ENCODE data around the gene FAU.

Gene FAU

GRCh38 chr11:65134240-65134951 is 12.5 kb upstream of the FAU start, which contains the start of gene SYVN1 (continued):
- 0 out of 2 replicates have a peak, but pooled peaks have one; percentile 38 for TF ChIP-seq PBX3 (CRISPR knock-in tag; IDR thresholded peaks at IDR 0.05)
- no peak for TF ChIP-seq MEIS1 (CRISPR knock-in tag; IDR thresholded peaks at IDR 0.05; ENCODE audit: borderline replicate concordance)
- no peak for TF ChIP-seq ZBTB8A (tag by site-specific recombination; IDR thresholded peaks at IDR 0.05)
- no peak for TF ChIP-seq ZNF514 (tag by site-specific recombination; IDR thresholded peaks at IDR 0.05)
- TF ChIP-seq CTCF (tag by site-specific recombination; IDR thresholded peaks at IDR 0.05), result no peak
- no peak for TF ChIP-seq ZNF548 (tag by site-specific recombination; IDR thresholded peaks at IDR 0.05)
- peak; percentile 46; the same call in 1 of the 2 replicates for TF ChIP-seq ZNF335 (tag by site-specific recombination; conservative IDR thresholded peaks at IDR 0.05)
- no peak; the same call in 1 of the 2 replicates for TF ChIP-seq ZNF843 (tag by site-specific recombination; IDR thresholded peaks at IDR 0.05)
- TF ChIP-seq ZNF629 (tag by site-specific recombination; IDR thresholded peaks at IDR 0.05), result peak; percentile 82
- no peak for TF ChIP-seq ZNF707 (tag by site-specific recombination; IDR thresholded peaks at IDR 0.05)
- no peak for TF ChIP-seq ZNF488 (tag by site-specific recombination; IDR thresholded peaks at IDR 0.05)
- TF ChIP-seq KLF7 (tag by site-specific recombination; IDR thresholded peaks at IDR 0.05; ENCODE audit: borderline replicate concordance), result no peak; the same call in 1 of the 2 replicates
- TF ChIP-seq ZNF202 (tag by site-specific recombination; IDR thresholded peaks at IDR 0.05; ENCODE audit: borderline replicate concordance), result no peak
- TF ChIP-seq ZNF184 (tag by site-specific recombination; IDR thresholded peaks at IDR 0.05), result no peak
- peak; percentile 70 for TF ChIP-seq ZNF24 (tag by site-specific recombination; IDR thresholded peaks at IDR 0.05)
- TF ChIP-seq ZNF175 (tag by site-specific recombination; IDR thresholded peaks at IDR 0.05), result no peak
- TF ChIP-seq HOXD13 (CRISPR knock-in tag; IDR thresholded peaks at IDR 0.05; ENCODE audit: borderline replicate concordance), result no peak
- no peak for TF ChIP-seq ZNF354C (tag by site-specific recombination; IDR thresholded peaks at IDR 0.05; ENCODE audit: borderline replicate concordance, low read depth)
- peak; percentile 52; the same call in 1 of the 2 replicates for TF ChIP-seq ZBTB6 (tag by site-specific recombination; IDR thresholded peaks at IDR 0.05)
- TF ChIP-seq KLF8 (tag by site-specific recombination; IDR thresholded peaks at IDR 0.05), result peak; percentile 83; the same call in 1 of the 2 replicates
- no peak for TF ChIP-seq ZNF791 (tag by site-specific recombination; IDR thresholded peaks at IDR 0.05)
- TF ChIP-seq ZNF23 (tag by site-specific recombination; IDR thresholded peaks at IDR 0.05; ENCODE audit: borderline replicate concordance), result no peak
- TF ChIP-seq ZNF785 (tag by site-specific recombination; IDR thresholded peaks at IDR 0.05), result no peak
- no peak; the same call in 1 of the 2 replicates for TF ChIP-seq HIC1 (tag by site-specific recombination; IDR thresholded peaks at IDR 0.05)
- no peak for TF ChIP-seq ZNF544 (tag by site-specific recombination; IDR thresholded peaks at IDR 0.05)
- TF ChIP-seq ZNF274 (IDR thresholded peaks at IDR 0.05; ENCODE audit: low read length), result no peak
- TF ChIP-seq ZNF274 (tag by site-specific recombination; IDR thresholded peaks at IDR 0.05; ENCODE audit: borderline replicate concordance), result no peak
- TF ChIP-seq ZNF391 (tag by site-specific recombination; IDR thresholded peaks at IDR 0.05; ENCODE audit: borderline replicate concordance, low read depth), result peak; percentile 53; the same call in 1 of the 2 replicates
- TF ChIP-seq GLIS1 (tag by site-specific recombination; IDR thresholded peaks at IDR 0.05), result peak; percentile 90
- TF ChIP-seq SP2 (tag by site-specific recombination; IDR thresholded peaks at IDR 0.05), result peak; percentile 74
- TF ChIP-seq ZNF623 (tag by site-specific recombination; IDR thresholded peaks at IDR 0.05), result no peak
- TF ChIP-seq SP7 (tag by site-specific recombination; IDR thresholded peaks at IDR 0.05), result peak; percentile 80
- TF ChIP-seq ZBTB17 (tag by site-specific recombination; IDR thresholded peaks at IDR 0.05), result 0 out of 2 replicates have a peak, but pooled peaks have one; percentile 39

Measured in HEK293 (cell line).